Uterus (tissue), 2 donors: ENCODE results near the gene HECTD1.

ENCODE experiments used
- POLR2A ChIP-seq, 2 donors: fragments of 450-650 bp; IDR thresholded peaks; one replicate each; pipeline ENCODE4 v1.6.1; 2016; ENCODE audit warnings: antibody characterized with exemption in 2 of 2, mild to moderate bottlenecking in 1 of 2, moderate library complexity in 1 of 2
- TF ChIP-seq, protein P1 (sequence below), 4 experiments: fragments of 200-600 bp in 2 of 4; fragments of 450-650 bp in 2 of 4; sonication (generic) in 2 of 4; IDR thresholded peaks; one replicate each; pipeline ENCODE4 v1.5.1; 2016 to 2019; ENCODE audit warnings: antibody characterized with exemption in 4 of 4, mild to moderate bottlenecking in 2 of 4, moderate library complexity in 1 of 4

DNA sequence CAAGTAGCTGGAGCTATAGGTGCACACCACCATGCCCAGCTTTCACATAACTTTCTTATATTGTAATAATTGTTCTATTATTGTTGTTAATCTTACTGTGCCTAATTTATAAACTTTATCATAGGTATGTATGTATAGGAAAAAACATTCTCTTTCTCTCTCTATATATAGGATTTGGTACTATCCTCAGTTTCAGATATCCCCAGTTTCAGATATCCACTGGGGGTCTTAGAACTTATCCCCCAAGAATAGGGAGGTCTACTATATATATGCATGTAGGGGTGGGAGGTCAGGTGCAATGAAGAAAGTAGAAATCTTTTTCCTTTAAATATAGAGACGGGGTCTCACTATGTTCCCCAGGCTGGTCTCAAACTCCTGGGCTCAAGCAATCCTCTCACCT lies 110.5 kb downstream of the HECTD1 start:
- TF ChIP-seq POLR2A (IDR thresholded peaks at IDR 0.05), result no peak
- TF ChIP-seq, protein P1, sequence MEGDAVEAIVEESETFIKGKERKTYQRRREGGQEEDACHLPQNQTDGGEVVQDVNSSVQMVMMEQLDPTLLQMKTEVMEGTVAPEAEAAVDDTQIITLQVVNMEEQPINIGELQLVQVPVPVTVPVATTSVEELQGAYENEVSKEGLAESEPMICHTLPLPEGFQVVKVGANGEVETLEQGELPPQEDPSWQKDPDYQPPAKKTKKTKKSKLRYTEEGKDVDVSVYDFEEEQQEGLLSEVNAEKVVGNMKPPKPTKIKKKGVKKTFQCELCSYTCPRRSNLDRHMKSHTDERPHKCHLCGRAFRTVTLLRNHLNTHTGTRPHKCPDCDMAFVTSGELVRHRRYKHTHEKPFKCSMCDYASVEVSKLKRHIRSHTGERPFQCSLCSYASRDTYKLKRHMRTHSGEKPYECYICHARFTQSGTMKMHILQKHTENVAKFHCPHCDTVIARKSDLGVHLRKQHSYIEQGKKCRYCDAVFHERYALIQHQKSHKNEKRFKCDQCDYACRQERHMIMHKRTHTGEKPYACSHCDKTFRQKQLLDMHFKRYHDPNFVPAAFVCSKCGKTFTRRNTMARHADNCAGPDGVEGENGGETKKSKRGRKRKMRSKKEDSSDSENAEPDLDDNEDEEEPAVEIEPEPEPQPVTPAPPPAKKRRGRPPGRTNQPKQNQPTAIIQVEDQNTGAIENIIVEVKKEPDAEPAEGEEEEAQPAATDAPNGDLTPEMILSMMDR (IDR thresholded peaks at IDR 0.05), result no peak
